Stimulated activated CD8-positive, alpha-beta memory T cell treated with anti-CD3 and anti-CD28 coated beads, Interleukin-4, amount 100 ng/mL, for 48 hours (primary cell): Measurements from ENCODE around the gene CHD5.

ENCODE experiments used
- DNase-seq: peaks from one replicate; pipeline ENCODE4 v3.0.0-alpha.2; 2020

Gene CHD5

GRCh38 chr1:6109688-6110087 is 70.4 kb downstream of the CHD5 start:
- DNase-seq = no peak

DNA sequence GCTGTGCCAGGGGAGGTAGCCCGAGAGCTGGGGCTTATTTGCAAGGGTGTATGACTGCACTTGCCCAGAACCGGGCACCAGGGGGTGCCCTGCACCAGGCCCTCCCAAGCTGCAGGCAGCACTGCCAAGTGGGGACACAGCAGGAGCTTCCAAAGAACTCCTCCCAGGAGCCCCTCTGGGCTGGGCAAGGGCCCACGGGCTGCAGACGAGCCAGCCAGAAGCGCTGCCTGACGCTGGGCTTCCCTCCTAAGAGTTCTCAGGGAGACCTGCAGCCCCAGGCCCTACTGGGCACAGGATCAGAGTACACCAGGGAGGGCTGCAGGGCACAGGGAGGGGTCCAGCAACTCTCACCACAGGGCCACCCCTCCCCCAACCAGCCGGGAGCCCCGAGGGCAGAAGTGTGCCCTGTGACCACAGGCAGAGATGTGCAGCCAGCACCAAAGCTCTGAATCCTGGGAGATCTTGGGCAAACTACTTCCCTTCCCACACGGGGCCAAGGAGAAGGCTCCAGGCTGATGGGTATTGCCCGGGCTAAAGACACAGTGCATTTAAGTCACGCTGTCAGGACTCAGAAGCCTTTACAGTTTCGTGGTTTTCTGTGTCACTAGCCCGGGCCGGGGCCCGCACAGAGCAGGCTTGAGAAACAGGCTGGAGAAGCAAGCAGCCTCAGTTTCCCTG is 71.0 kb downstream of the CHD5 start:
- DNase-seq = peak; percentile 64

DNA sequence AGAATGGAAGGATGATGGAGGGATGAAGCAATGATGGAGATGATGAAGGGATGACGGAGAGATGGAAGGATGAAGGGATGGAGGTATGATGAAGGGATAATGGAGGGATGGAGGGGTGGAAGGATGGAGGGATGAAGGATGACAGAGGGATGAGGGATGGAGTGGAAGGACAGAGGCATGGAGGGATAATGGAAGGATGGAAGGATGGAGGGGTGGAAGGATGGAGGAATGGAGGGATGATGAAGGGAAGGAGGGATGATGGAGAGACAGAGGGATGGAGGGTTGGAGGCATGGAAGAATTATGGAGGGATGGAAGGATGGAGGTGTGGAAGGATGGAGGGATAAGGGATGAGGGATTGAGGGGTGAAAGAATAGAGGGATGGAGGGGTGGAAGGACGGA is 71.6 kb downstream of the CHD5 start:
- no peak for DNase-seq

GRCh38 chr1:6107409-6108356 is 72.4 kb downstream of the CHD5 start:
- DNase-seq = no peak

DNA sequence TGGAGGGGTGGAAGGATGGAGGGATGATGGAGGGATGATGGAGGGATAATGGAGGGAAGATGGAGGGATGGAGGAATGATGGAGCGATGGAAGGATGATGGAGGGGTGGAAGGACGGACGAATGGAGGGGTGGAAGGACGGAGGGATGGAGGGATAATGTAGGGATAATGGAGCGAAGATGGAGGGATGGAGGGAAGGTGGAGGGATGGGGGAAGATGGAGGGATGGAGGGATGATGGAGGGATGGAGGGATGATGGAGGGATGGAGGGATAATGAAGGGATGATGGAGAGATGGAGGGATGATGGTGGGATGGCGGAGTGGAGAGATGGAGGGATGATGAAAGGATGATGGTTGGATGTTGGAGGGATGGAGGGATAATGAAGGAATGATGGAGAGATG is 73.1 kb downstream of the CHD5 start:
- no peak for DNase-seq

DNA sequence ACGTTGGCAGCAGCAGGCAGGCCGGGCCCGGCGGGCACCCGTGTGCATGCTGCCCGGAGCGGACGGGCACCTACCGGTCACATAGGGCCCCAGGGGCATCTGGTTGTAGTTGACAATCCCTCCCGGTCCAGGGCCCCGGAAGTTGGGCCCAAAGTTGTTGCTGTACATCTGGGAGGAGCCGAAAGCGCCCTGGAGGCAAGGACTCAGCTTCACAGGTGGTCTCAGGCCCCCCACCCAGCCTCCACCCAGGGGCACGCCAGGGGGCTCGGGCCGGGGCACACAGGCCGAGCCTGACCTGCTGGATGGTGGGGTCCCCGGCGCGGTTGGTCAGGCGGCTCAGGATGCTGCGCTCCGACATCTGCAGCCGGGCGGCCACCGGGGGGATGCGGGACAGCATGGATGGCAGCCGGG is 73.8 kb downstream of the CHD5 start:
- DNase-seq = no peak

GRCh38 chr1:6105763-6106162 is 74.4 kb downstream of the CHD5 start:
- DNase-seq = no peak

- no peak for DNase-seq
Measured at GRCh38 chr1:6105218-6105679, 74.9 kb downstream of the CHD5 start.

DNA sequence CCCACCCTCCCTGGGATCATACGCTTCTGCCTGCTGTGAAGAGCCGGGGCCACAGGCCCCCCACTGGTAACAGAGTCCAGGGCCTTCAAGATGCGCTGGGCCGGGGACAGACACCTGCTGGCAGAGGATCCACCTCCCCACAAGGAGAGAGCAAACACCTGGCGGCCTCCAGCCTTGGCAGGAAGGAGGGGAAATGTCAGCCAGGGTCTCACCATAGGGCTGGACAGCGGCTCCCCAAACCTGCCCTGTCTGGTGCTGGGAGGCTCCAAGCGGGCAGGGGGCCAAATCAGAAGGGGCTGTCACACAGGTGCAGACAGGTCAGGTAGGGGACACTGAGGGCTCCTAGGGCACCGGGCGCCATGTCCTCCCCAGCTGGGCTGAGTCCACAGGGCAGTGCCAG is 75.5 kb downstream of the CHD5 start:
- DNase-seq = no peak

DNA sequence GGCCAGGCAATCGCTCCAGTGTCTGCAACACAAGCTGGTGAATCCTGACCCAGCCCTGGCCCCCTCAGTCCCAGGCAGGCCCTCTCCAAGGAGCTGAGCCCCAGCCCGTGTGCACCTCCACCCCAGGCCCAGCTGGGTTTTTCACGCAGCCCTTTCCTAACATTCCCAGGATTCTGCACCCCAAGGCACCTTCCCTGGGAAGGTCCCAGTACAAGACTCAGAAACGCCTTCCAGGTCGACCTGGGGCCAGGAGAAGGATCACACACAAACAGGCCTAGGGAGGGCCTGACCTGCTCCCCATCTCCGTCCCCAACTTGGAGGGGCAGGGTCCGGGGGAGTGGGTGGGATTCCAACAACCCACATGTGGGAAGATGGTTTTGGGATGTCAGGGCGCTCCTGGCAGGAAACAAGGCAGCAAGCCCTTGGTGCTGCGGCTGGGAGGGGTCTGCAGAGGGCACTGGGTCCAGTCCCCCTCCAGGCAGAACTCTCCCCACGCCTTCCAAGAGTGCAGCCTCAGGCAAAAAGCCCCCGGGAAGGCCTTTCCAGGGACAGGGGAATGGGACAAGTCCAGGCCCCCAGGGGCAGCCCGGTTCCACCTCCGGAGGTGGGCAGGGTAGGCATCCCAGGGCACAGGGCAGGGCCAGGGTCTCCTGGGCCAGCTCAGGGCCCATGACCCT is 76.1 kb downstream of the CHD5 start:
- no peak for DNase-seq

GRCh38 chr1:6103111-6103853 is 76.8 kb downstream of the CHD5 start:
- no peak for DNase-seq

DNA sequence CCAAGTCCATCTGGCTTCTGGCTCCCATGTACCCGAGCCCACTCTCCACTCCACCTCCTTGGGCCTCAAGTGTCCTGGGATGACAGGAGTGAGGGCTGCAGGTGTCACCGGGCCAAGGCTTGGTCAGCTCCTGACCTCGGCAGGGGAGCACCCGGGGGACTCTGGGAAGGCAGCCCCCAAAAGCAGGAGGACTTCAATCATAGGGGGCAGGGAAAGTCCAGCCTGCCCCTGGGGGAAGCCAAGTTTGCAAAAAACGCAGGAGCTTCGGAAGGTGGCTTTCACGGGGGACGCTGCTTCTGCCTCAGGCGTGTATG is 77.6 kb downstream of the CHD5 start:
- DNase-seq = no peak

GRCh38 chr1:6101826-6102531 is 78.1 kb downstream of the CHD5 start:
- no peak for DNase-seq

DNA sequence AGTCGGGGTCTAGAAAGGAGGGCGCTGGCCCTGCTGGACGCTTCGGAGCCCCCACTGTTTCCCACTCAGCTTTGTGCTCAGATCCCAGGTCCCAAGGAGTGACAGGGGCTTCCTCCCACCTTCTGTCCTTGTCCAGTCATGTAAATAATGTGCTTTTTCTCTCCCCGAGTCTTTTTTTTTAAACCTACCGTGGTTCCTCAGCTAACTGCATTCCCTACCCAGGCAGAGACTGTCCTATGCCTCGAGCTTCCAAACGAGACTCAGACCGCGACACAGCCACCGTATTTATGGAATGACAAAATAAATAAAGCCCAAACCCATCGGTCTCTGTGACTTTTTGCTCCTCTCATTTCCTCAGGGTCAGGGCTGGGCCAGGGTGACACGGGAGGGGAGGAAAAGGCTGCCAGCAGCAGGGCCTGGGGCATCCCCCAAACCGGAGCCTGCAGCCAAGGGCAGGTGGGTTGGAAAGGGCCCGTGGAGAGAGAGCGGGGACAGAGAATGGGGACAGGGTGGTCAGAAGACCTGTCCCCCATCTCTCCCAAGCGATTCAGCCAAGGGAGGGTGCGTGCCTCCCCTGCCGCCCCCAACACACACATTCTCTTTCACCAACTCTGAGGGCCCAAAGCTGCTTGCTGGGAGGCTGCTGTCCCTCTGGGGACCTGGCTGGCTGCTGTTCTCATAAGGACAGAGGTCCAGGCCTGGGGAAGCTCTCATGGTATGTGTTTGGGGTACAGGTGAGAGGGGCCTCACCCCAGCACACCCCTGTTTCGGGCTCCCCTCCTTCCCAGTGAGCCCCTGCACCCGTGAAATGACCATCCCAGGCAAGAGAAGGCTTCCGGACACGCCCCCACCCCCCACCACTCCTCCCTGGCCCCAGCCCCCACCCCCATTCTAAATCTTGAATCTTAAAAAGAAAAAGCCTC is 79.0 kb downstream of the CHD5 start:
- DNase-seq = no peak

DNA sequence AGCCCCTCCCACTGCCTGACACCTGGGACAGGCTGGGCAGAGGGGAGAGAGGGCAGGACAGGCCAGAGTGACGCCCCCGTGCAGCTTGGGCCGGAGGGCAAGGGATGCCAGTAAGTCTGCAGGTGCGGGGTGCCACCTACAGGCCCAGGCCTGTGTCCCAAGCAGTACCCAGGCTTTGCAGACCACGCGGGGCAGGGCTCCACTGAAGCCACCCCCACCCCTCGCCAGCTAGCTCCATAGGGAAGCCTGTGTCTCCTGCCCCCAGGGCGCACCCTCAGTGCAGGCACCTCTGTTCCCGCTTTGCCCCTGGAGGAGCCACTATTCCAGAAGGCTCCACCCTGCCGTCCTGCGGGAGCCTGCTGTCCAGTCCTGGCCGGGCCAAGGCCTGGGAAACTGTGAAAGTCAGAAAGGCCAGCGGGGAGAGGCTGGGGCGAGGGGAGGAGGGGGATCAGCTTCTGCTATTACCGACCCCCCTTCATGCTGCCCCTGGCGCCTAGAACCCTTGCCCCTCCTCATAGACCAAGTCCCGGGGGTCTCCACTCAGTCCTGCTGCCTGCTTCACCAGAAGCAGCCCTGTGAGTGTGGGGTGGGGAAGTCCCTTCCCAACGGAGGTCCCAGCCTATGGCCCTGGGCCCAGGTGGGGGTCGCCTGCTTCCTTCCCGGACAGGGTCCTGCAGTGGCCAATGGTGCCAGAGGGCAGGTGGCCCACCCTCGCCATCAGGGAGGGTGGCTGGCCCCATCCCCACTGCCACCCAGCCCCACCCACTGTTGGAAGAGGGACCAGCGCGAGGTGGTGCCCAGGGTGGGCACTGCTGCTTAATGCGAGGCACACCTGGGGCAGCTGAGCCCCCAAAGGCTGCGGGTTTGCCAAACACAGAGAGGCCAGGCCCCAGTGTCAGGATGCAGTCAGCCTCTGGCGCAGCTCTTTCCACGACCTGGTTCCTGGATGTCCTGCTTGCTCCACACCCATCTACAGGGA is 80.0 kb downstream of the CHD5 start:
- no peak for DNase-seq

DNA sequence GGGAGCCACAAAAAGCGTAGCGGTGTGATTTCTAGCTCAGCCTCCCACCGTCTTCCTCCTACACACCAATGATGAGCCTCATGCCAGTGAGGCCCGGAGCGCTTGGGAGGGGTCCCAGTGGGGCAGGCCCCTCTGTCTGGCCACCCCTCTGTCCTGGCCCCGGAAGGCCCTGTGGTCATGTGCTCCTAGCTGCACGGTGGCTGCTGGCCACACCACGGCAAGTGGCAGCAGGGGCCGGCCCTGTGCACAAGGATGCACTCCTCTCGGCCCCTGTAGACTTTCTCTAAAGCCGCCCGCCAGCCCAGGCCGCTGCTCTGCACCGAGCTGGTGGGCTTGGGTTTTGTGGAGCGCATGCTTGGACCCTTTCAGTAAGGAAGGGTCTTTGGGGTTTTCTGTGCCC is 80.8 kb downstream of the CHD5 start:
- no peak for DNase-seq

- DNase-seq = no peak
Measured at GRCh38 chr1:6098303-6099215, 81.6 kb downstream of the CHD5 start.

- no peak for DNase-seq
Measured at GRCh38 chr1:6097824-6098223, 82.3 kb downstream of the CHD5 start.

DNA sequence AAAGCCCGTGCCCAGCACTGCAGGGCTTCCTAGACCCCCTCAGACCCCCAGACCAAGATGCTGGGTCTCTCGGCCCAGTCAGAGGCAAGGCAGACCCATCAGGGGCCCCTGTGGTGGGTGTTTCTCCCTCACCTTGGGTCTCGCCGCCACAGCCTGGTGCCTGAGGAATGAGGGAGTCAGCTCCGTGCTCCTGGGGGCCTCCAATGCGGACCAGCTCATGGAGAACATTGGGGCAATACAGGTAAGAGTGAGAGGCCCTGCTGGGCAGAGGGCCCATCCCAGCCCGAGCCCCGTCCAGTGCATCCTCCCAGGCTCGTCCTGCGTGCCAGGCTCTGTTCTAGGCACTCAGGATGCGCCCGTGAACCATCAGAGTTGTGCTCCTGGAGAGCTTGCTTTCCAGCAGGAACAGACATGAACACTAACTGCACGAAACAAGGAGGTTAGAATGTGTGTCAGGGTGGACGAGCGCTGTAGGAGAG is 83.0 kb downstream of the CHD5 start:
- no peak for DNase-seq
